ENCODE measurements around the gene TCP11L2.
"Not testable (repeated sequence)": the region's sequence is repeated elsewhere in the genome, so short reads cannot be mapped to it uniquely, and the experiment has no call there.

The TCP11L2 gene

DNA sequence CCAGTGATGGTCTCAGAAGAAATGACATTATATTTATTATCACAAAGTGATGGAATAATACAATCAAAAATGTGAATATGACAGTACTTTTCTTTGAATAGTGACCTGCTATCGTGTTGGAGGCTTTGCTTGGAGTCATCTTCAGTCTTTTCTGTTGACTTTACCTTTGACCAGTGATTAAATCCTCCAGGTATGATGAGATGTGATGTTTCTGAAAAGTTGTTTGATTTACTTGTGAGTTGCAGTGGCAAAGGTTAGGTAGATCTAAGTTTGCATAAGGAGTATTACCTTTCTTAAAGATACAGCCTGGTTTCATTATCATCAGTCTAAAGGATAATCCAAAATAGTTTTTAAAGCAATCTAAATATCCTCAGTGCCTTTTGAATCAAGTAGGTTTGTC lies 4.6 kb downstream of the TCP11L2 start:
- DNase-seq (ENCODE audit: low read depth) = no peak

- DNase-seq (ENCODE audit: low read depth) = no peak
Measured at GRCh38 chr12:106308121-106308520, 5.6 kb downstream of the TCP11L2 start.

DNA sequence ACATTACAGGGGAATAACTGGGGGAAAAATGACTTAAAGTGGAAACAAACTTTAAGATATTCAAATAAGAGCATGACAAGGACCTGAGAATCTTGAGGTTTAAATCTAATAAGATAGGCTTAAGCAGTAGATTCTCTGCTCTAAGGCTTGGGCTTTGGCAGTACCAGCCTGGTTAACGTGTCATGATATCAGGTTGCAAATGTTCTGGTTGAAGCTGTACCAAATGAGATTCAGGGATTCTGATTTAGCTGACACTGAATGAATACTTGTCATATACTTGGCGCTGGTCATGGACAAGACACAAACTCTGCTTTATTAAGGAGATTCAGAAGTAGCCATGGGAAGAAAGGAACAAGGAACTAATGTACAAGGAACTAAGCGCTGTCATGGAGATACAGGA lies 6.1 kb downstream of the TCP11L2 start:
- no peak for DNase-seq (ENCODE audit: low read depth)

DNA sequence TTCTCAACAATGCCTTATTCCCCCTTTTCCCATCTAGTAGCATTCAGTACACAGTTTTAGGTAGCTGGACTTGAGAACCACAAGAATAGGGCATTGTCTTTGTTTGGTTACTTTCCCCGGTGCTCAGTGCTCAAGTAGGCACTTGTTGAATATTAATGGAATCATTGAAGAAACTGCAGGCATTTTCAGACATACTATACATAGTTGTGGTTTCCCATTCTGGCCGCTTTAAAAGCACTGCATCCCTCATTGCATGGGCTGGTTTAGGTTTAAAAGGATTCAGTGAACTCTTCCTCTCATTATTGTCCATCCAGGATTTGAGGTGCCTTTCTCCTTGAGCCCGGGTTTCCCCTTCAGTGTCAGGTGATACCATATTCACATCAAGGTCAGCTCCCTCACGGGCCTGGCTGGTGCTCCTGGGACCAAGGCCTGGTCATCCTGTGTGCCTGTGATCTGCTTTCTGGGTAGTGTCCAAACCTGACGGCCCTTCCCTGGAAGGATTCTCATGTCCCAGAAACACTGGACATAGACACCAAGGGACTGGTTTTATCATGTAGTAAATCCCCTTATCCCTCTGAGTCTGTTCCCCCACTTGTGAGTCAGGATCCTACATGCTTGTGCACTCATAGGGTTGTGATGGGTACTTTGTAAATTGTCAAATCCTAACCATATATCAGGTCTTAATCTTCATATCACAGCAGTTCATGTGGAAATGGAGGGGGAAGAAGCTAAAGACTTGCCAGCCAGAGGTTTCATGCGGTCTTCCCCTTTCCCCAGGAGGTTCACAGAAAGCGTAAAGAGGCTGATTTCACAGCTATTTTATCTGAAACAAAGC lies 7.4 kb downstream of the TCP11L2 start:
- DNase-seq (ENCODE audit: low read depth) = peak; percentile 51

DNA sequence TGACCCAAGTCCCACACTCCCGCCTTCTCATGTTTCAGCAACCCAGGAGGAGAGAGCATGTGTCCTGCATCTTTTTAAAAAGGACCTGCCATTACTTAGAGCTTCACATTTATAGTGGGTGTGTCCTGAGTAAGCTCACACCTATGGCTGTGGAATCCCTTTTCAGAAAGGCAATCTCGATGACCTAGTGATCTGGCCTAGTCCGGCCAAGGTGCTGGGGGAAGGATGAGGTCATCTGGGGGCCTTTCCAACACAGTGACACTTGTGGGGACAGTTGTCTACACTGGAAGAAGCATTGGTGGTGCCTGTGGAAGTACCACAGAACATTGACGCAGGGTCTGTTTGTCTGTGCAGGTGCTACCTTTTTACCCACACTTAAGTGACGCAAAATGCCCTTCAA lies 8.2 kb downstream of the TCP11L2 start:
- no peak for DNase-seq (ENCODE audit: low read depth)

GRCh38 chr12:106311139-106311538 lies 8.6 kb downstream of the TCP11L2 start:
- DNase-seq (ENCODE audit: low read depth) = no peak

DNA sequence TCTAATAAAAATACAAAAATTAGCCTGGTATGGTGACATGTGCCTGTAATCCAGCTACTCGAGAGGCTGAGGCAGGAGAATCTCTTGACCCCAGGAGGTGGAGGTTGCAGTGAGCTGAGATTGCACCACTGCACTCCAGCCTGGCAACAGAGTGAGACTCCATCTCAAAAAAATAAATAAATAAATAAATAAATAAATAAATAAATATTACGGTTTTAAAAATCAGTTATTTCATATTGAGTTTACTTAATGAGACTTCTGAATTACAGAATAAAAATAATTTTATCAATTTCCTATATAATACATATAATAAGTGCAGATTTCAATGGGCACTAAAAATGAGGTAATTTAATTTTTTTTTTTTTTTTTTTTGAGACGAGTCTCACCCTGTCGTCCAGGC lies 10.9 kb downstream of the TCP11L2 start:
- DNase-seq (ENCODE audit: low read depth) = not testable (repeated sequence)

DNA sequence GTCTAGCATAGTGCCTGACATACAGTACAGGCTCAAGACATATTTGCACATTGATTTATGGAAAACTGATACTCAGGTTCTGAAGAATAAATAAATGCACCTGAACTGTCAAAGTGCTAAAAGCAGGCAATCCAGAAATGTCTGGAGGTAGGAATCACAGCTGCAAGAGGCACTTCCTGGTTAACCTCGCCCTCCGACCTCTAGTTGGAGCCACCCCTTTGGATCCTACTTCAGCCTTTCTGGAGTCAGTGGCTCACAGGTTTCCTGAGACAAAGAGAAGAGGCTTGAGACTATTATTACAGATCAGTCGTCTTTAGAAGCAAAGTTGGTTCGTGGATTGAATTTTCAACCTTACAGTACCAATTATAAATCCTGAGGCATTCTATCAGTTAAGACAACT lies 13.0 kb downstream of the TCP11L2 start:
- no peak for DNase-seq (ENCODE audit: low read depth)

- peak; percentile 22 for DNase-seq (ENCODE audit: low read depth)
Measured at GRCh38 chr12:106317406-106318082, 15.0 kb downstream of the TCP11L2 start.

DNA sequence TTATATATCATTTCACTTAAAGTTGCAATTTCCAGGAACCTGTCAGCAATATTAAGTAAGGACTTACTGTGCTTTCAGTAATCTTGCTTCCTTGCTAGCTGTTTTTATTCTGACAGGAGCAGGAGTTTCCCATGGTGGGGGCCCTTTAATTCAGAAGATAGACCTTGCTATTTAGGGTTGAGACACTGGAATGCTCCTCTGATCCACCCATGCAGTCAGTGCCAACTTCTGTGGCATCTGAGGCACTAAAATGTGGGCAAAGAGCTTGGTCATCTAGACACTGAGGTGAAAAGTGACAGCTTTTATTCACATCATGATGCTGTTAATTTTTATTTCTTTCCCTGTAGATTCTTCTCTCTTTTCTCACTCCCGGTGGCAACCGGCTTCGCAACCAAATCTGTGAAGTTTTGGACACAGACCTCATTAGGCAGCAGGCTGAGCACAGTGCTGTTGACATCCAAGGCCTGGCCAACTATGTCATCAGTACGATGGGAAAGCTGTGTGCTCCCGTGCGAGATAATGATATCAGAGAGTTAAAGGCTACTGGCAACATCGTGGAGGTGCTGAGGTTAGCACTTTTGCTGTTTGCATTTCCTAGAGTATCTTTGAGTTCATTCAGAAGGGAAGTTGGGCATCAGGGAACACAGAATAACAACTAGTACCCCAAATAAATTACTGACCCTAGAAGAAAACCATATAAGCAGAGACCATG lies 18.8 kb downstream of the TCP11L2 start:
- no peak for DNase-seq (ENCODE audit: low read depth)

GRCh38 chr12:106323537-106323936 lies 21.0 kb downstream of the TCP11L2 start:
- DNase-seq (ENCODE audit: low read depth) = no peak

- no peak for DNase-seq (ENCODE audit: low read depth)
Measured at GRCh38 chr12:106327309-106327869, 24.9 kb downstream of the TCP11L2 start.

- no peak for DNase-seq (ENCODE audit: low read depth)
Measured at GRCh38 chr12:106328735-106329134, 26.2 kb downstream of the TCP11L2 start.

- peak; percentile 9 for DNase-seq (ENCODE audit: low read depth)
Measured at GRCh38 chr12:106329231-106329982, 26.9 kb downstream of the TCP11L2 start.

- DNase-seq (ENCODE audit: low read depth) = peak; percentile 17
Measured at GRCh38 chr12:106331599-106331998, 29.1 kb downstream of the TCP11L2 start.

DNA sequence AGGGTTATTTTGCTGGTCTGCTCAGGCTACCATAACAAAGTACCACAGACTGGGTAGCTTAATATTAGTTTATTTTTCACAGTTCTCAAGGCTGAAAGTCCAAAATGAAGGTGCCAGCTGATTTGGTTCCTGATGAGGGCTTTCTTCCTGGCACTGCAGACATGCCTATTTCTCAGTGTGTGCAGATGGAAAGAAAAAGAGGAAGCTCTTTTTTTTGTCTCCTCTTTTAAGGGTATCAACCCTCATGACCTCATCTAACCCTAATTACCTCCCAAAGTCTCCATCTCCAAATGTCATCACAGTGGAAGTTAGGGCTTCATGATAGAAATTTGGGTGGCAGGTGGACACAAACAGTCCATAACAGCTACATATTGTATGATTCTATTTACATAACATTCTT lies 30.0 kb downstream of the TCP11L2 start:
- no peak for DNase-seq (ENCODE audit: low read depth)

DNA sequence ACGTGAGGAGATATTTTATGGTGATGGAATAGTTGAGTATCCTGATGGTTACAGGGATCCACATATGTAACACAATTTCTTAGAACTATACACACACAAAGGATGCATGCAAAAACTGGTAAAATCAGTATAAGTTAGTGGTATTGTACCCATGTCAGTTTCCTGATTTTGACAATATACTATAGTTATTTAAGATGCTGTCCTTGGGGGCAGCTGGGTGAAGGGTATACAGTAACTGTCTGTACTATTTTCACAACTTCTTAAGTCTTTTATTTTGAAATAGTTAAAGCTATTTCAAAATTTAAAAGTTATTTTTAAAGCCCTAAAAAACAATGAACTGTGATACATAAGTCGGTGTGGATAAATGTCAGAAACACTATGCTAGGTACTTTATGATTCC lies 30.5 kb downstream of the TCP11L2 start:
- no peak for DNase-seq (ENCODE audit: low read depth)

GRCh38 chr12:106333756-106334155 lies 31.2 kb downstream of the TCP11L2 start:
- DNase-seq (ENCODE audit: low read depth) = no peak

- peak; percentile 38 for DNase-seq (ENCODE audit: low read depth)
Measured at GRCh38 chr12:106341086-106341877, 38.7 kb downstream of the TCP11L2 start.

GRCh38 chr12:106342397-106343213 lies 40.1 kb downstream of the TCP11L2 start:
- peak; percentile 90 for DNase-seq (ENCODE audit: low read depth)
